GM21825 (cell line): ENCODE data around the gene PITX3.
"Not testable (repeated sequence)": the region's sequence is repeated elsewhere in the genome, so short reads cannot be mapped to it uniquely, and the experiment has no call there.

ENCODE experiments used
- ATAC-seq: cut with Tn5 transposase; IDR thresholded peaks from one replicate; pipeline ENCODE4 v1.9.1; 2021; ENCODE audit warnings: mild to moderate bottlenecking, moderate library complexity; ENCODE audit not compliant: unreplicated experiment

Gene PITX3

GRCh38 chr10:102261196-102261595 lies 19.9 kb upstream of the PITX3 start:
- no peak for ATAC-seq

GRCh38 chr10:102255404-102255803 lies 14.1 kb upstream of the PITX3 start:
- ATAC-seq = no peak

GRCh38 chr10:102254426-102254825 lies 13.1 kb upstream of the PITX3 start:
- ATAC-seq = no peak

- ATAC-seq = not testable (repeated sequence)
Measured at GRCh38 chr10:102252508-102252907, 11.2 kb upstream of the PITX3 start.

GRCh38 chr10:102247734-102248133 lies 6.4 kb upstream of the PITX3 start:
- no peak for ATAC-seq

- no peak for ATAC-seq
Measured at GRCh38 chr10:102246261-102246660, 4.9 kb upstream of the PITX3 start.

GRCh38 chr10:102245932-102246251 lies 4.6 kb upstream of the PITX3 start:
- no peak for ATAC-seq

GRCh38 chr10:102245082-102245931 lies 4.0 kb upstream of the PITX3 start, which contains the start of gene GBF1:
TSS of gene GBF1 (plus strand) at chr10:102245532. CDS start at chr10:102258939, 13,407 bp downstream.
- ATAC-seq = peak; percentile 80

GRCh38 chr10:102243309-102243708 lies 2.0 kb upstream of the PITX3 start:
- no peak for ATAC-seq

- no peak for ATAC-seq
Measured at GRCh38 chr10:102242118-102242485, 790 bp upstream of the PITX3 start.

GRCh38 chr10:102241032-102241443 lies 274 bp downstream of the PITX3 start:
- ATAC-seq = no peak

- ATAC-seq = no peak
Measured at GRCh38 chr10:102240467-102241031, 763 bp downstream of the PITX3 start.

- ATAC-seq = no peak
Measured at GRCh38 chr10:102237711-102238252, 3.5 kb downstream of the PITX3 start.

- ATAC-seq = no peak
Measured at GRCh38 chr10:102236006-102236405, 5.3 kb downstream of the PITX3 start.

- no peak for ATAC-seq
Measured at GRCh38 chr10:102235598-102235920, 5.8 kb downstream of the PITX3 start.

GRCh38 chr10:102234888-102235597 lies 6.3 kb downstream of the PITX3 start:
- ATAC-seq = no peak

GRCh38 chr10:102233997-102234396 lies 7.3 kb downstream of the PITX3 start:
- ATAC-seq = no peak

- ATAC-seq = no peak
Measured at GRCh38 chr10:102231357-102232318, 9.7 kb downstream of the PITX3 start.

GRCh38 chr10:102230861-102231356 lies 10.4 kb downstream of the PITX3 start:
- no peak for ATAC-seq

GRCh38 chr10:102230264-102230860 lies 10.9 kb downstream of the PITX3 start:
- no peak for ATAC-seq
